Kidney tubule cell (primary cell): ENCODE measurements around the gene PCDHGA3.
"Not testable (repeated sequence)": the region's sequence is repeated elsewhere in the genome, so short reads cannot be mapped to it uniquely, and the experiment has no call there.

Source experiments
- DNase-seq: peaks from one replicate; pipeline ENCODE4 v3.0.0-alpha.2; 2018; ENCODE audit warnings: low spot score

The PCDHGA3 gene

DNA sequence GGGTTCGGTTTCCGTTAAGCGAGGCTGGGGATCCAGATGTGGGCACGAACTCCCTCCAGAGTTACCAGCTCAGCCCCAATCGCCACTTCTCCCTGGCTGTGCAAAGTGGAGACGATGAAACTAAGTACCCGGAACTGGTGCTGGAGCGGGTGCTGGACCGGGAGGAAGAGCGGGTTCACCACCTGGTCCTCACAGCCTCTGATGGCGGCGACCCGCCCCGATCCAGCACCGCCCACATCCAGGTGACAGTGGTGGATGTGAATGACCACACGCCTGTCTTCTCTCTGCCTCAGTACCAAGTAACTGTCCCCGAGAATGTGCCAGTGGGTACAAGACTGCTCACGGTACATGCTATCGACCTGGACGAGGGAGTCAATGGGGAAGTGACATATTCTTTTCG lies 39.7 kb downstream of the PCDHGA3 start:
- DNase-seq, result no peak

DNA sequence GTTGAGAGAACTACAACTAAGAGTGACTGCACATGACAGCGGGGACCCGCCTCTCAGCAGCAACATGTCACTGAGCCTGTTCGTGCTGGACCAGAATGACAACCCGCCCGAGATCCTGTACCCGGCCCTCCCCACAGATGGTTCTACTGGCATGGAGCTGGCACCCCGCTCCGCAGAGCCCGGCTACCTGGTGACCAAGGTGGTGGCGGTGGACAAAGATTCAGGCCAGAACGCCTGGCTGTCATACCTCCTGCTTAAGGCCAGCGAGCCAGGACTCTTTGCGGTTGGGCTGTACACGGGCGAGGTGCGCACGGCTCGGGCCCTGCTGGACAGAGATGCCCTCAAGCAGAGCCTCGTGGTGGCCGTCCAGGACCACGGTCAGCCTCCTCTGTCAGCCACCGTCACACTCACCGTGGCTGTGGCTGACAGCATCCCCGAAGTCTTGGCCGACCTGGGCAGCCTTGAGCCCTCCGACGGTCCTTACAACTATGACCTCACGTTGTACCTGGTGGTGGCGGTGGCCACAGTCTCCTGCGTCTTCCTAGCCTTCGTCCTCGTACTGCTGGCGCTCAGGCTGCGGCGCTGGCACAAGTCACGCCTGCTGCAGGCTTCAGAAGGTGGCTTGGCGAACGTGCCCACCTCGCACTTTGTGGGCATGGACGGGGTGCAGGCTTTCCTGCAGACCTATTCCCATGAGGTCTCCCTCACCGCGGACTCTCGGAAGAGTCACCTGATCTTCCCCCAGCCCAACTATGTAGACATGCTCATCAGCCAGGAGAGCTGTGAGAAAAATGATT lies 41.0 kb downstream of the PCDHGA3 start:
- no peak for DNase-seq

DNA sequence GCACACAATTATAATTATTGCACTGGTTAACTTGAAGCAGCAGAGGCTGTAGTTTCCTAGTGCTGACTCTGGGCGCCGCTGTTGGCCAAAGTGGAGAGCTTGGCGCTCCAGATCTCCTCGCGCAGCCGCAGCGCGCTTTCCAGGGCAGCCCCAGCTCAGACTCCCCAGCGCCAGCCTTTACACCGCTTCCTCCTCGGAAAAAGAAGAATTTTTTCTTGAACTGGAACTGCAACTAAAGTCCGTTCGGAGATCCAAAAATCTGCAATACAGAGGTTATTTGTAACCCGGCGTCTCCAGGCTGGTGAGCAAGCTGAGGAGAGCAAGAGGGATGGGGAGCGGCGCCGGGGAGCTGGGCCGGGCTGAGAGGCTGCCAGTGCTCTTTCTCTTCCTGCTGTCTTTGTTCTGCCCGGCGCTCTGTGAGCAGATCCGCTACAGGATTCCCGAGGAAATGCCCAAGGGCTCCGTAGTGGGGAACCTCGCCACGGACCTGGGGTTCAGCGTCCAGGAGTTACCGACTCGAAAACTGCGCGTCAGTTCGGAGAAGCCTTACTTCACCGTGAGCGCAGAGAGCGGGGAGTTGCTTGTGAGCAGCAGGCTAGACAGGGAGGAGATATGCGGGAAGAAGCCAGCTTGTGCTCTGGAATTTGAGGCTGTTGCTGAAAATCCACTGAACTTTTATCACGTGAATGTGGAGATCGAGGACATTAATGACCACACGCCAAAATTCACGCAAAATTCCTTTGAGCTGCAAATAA lies 44.1 kb downstream of the PCDHGA3 start, which contains the start of gene PCDHGB4:
PCDHGB4 (plus strand) TSS at position 142 of the 755 bp plus-strand sequence; CDS start at position 329, 187 bp downstream.
- peak; percentile 56 for DNase-seq

- DNase-seq, result no peak
These were observed 45.0 kb downstream of the PCDHGA3 start for GRCh38 chr5:141388661-141389060.

DNA sequence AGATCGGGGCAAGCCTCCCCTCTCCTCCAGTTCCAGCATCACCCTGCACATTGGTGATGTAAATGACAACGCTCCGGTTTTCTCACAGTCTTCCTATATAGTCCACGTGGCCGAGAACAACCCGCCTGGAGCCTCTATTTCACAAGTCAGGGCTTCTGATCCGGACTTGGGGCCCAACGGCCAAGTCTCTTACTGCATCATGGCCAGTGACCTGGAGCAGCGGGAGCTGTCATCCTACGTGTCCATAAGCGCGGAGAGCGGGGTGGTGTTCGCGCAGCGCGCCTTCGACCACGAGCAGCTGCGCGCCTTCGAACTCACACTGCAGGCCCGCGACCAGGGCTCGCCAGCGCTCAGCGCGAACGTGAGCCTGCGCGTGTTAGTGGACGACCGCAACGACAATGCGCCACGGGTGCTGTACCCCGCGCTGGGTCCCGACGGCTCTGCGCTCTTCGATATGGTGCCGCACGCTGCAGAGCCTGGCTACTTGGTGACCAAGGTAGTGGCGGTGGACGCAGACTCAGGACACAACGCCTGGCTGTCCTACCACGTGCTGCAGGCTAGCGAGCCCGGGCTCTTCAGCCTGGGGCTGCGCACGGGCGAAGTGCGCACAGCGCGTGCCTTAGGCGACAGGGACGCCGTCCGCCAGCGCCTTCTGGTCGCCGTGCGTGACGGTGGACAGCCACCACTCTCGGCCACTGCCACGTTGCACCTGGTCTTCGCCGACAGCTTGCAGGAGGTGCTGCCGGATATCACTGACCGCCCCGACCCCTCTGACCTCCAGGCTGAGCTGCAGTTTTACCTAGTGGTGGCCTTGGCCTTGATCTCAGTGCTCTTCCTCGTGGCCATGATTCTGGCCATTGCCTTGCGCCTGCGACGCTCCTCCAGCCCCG lies 45.8 kb downstream of the PCDHGA3 start:
- no peak for DNase-seq

GRCh38 chr5:141392429-141393198 lies 49.0 kb downstream of the PCDHGA3 start, which contains the start of gene PCDHGA8:
Gene PCDHGA8, plus strand, starts transcription at chr5:141392633. Its CDS starts 181 bp downstream, at chr5:141392814.
- DNase-seq, result no peak

DNA sequence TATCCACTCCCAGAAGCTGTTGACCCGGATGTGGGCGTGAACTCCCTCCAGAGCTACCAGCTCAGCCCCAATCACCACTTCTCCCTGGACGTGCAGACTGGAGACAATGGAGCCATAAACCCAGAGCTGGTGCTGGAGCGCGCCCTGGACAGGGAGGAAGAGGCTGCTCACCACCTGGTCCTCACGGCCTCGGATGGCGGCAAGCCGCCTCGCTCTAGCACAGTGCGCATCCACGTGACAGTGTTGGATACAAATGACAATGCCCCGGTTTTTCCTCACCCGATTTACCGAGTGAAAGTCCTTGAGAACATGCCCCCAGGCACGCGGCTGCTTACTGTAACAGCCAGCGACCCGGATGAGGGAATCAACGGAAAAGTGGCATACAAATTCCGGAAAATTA lies 49.6 kb downstream of the PCDHGA3 start:
- no peak for DNase-seq

DNA sequence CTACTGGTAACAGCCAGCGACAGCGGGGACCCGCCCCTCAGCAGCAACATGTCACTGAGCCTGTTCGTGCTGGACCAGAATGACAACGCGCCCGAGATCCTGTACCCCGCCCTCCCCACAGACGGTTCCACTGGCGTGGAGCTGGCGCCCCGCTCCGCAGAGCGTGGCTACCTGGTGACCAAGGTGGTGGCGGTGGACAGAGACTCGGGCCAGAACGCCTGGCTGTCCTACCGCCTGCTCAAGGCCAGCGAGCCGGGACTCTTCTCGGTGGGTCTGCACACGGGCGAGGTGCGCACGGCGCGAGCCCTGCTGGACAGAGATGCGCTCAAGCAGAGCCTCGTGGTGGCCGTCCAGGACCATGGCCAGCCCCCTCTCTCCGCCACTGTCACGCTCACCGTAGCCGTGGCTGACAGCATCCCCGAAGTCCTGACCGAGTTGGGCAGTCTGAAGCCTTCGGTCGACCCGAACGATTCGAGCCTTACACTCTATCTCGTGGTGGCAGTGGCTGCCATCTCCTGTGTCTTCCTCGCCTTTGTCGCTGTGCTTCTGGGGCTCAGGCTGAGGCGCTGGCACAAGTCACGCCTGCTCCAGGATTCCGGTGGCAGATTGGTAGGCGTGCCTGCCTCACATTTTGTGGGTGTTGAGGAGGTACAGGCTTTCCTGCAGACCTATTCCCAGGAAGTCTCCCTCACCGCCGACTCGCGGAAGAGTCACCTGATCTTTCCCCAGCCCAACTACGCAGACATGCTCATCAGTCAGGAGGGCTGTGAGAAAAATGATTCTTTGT lies 51.0 kb downstream of the PCDHGA3 start:
- DNase-seq, result not testable (repeated sequence)
